GM19240 (cell line): Measurements from ENCODE around the gene COL18A1.

ENCODE experiments used
- DNase-seq: peaks from one replicate; pipeline ENCODE4 v3.0.0; 2011; ENCODE audit warnings: low spot score; ENCODE audit not compliant: insufficient read length

COL18A1 gene

GRCh38 chr21:45413922-45414321 is 9.0 kb downstream of the COL18A1 start:
- no peak for DNase-seq

DNA sequence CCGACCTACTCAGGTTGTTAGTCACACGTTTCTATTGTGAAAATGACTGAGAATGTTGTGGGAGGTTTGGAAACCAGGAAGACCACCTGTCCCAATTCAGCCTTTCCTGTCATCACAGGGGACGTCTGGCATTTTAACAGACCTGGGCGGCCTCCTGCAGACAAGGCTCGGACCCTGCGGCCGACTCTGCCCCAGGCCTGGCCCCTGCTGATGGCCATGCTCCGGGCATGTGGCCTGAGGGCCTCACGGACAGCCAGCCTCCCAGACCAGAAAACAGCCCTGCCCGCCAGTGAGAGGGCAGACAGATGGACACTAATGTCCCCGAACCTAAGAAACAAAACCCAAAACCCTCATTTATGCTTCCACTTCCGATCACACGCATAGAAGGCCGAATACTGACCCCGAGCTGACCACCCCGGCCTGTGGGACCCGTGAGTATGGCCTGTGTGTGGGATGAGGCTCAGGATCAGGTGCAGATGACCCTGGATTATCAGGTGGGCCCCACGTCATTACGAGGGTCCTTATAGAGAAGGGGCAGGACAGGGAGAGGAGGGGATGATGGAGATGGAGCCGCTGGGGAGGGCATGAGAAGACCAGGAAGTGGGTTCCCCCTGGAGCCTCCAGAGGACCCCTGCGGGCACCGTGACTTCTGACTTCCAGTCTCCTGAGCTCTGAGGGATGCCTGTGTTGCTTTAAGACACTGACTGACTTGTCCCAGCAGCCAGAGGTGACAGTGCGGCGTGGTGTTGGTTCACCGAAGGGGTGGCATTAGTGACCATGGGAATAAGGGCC is 9.6 kb downstream of the COL18A1 start:
- no peak for DNase-seq

DNA sequence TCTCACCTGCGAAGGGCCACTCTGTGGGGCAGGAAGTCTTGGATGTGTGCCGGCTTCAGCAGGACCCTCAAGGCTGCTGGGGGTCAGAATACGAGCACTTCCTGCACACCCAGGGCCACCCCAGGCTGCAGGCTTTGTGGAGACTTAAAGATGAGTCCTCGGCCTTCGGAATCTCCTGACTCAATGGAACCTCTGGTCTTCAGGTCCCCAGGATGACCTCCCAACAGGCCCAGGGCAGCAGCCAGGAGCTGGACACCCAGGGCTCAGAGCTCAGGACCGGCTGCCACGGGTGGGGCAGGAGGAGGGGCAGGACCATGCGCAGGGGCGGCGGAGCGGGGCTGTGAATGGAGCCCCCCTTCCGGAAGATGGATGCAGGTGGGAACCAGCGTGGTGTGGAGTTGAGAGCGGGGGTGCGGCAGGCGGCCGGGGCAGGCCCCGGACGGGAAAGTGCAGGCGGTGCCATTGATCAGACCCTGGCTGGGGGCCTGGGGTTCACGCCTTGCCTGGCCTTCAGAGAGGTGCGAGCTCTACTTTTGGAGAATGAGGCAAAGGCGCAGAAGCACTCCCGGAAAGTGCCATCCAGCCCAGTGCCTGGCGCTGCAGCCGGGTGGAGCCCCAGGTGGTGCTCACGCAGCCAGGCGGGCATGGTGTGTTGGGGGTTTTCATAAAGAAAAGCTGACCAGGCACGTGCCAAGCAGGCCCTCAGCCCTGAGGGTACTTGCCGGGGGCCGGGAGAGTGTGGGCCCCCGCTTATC is 10.4 kb downstream of the COL18A1 start:
- no peak for DNase-seq

GRCh38 chr21:45415943-45416611 is 11.1 kb downstream of the COL18A1 start:
- DNase-seq, result no peak

- DNase-seq, result no peak
Observed at GRCh38 chr21:45416620-45417019, 11.7 kb downstream of the COL18A1 start.

DNA sequence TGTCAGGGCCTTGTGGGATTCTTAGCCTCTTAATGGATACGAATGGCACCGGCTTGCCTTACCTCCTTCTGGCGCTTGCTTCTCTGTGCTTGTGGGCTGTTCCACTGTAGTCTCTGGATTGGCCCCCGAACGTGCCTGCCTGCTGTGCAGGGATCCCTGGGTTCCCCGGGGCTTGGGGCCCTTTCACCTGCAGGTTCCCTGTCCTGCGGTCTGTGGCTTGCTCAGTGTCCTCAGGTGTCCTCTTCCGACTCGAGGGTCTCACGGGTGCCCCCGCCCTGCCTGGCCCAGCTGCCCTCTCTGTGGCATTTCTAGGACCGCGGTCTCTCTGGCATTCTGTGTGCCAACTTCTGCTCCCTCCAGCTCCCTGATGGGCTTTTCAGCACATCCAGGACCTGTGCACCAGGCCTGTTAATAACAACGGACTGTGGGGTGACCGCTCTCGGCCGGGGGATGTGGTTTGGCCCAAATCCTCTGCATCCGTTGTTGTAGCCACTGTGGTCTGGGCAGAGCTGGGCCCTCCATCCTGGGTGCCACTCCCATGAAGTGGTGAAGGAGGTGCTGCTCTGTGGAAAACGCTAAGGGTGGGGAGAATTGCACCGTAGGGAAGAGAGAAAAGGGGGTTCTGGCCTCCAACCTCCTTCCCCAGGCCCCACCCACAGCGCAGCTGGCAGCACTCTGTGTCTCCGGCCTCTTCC is 12.4 kb downstream of the COL18A1 start:
- no peak for DNase-seq

DNA sequence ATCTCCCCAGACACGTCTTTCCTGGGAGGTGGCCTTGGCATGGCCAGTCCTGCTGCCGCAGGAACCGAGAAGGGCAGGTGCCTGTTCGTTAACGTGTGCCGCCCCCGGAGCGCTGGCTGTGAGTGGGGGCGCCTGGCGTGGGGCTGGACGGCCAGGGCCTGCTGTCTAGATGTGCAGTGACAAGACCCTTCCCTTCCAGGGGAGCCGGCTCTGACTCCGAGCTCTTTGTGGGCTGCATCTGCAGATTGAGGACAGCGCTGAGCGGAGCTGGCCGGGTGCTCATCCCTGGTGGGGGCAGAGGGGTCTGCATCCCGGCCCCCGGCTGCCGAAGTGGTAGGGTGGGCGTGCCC is 13.0 kb downstream of the COL18A1 start:
- DNase-seq, result no peak

DNA sequence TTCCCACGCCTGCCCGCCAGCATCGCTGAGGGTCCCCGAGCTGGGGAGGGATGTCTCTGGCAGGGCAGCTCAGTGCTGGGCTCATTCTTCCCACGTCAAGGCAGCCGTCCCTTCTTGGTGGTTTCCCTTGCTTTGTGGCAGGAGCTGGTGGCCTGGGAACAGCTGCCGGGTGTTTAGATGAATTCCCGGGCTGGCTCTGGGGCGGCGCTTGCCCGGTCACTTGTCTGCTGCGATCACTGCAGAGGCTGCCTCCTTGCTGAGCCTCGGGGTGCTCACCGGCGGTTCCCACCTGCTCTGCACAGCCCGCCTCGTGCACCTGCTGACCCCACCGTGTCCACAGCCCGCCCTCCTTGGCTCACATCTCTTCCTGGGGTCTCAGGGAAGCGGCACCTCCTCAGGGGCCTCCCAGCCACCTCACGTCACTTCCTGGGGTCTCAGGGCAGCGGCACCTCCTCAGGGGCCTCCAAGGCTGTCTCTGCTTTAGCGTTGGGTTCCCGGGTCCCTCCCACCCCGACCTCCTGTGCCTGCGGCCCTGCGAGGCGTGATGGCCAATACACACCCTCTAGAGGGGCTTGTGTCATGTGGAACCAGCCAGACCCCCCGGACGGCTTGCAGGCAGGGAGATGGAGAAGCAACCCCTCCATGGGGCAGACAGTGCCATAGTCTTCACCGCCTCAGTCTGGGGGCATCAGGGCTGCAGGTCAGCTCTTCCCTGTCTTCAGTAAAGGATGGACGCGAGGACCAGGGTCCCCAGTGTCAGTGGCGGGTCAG is 13.5 kb downstream of the COL18A1 start:
- DNase-seq, result no peak

DNA sequence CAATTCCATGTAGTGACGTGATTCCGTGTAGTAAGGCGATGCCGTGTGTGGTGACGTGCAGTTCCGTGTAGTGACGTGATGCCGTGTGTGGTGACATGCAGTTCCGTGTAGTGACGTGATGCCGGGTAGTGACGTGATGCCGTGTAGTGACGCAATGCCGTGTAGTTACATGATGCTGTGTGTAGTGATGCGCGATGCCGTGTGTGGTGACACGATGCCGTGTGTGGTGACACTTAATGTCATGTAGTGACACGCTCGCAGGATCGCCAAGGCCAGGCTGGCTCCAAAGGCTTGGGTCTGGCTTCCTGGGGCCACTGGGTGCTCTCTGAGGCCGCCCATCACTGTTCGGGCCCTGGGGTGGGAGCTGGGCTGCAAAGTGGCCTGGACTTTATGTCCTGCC is 14.2 kb downstream of the COL18A1 start:
- DNase-seq, result no peak

GRCh38 chr21:45420061-45421041 is 15.4 kb downstream of the COL18A1 start:
- DNase-seq, result no peak

DNA sequence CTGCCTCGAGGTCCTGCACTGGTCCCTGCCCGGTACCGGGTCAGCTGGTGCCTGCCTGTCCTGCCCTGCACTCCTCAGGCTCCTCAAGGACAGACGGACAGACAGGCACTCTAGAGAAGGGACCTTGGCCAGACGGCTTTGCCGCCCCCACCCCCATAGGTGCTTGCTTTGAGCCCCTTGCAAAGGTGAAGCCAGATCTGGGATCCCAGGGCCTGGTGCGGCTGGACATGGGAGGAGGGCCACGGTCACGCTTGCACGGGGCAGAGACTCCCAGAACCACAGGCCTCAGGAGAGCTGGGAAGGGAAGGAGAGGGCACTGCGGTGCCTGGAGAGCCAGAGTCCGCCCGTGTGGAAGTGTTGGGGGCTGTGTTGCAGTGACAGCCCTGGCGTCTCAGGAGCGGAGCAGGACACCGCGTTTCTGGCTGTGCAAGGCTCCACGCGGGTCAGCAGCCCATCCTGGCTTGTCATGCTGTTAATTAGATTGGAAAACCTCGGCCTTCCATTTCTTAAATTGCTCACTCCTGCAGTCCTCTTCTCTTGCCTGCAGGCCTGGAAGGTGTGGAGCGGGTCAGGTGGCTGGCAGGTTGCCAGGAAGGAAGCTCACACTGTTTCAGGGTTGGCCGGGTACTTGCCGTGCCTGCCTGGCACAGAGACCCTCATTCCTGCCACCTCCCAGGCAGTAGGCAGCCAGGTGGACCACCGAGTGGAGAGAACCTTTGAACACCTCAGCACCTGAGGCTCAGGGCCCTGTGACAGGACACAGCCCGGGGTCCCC is 16.3 kb downstream of the COL18A1 start:
- no peak for DNase-seq

DNA sequence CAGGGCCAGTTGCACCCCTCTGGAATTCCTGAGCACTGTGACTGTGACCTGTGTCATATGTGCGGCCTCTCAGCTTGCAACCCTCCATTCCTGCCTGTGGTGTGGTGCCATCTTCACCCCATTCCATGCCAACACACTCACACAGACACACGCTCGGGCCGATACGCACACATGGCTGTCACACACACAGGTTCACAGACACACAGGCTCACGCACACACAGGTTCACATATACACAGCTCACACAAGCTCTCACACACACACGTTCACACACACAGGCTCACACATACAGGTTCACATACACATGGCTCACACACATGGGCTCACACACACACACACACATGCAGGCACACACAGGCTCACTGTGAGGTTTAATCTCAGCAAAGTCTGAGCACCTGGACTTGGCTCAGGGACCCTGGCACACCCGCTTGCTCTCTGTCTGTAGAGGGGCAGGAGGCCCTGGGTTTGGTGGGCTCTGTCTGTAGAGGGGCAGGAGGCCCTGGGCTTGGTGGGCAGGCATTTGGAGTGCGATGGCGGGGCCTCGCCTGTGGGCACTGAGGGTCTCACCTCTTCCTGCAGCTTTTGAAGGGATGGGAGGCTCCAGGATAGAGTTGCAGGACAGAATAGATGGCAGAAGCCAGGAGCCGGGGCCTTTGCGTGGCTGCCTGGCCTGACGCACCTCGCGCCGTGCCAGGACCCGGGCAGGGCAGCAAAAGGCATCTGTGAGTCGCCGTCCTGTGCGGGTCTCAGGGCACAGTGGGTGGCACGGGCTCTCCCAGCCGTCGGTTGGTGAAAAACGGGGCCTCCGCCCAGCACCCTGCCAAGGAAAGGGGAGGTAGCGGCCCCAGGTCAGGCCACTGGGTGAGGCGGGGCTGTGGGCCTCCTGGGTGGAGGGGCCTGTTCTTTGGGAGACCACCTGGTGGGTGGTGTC is 17.1 kb downstream of the COL18A1 start:
- DNase-seq, result no peak

DNA sequence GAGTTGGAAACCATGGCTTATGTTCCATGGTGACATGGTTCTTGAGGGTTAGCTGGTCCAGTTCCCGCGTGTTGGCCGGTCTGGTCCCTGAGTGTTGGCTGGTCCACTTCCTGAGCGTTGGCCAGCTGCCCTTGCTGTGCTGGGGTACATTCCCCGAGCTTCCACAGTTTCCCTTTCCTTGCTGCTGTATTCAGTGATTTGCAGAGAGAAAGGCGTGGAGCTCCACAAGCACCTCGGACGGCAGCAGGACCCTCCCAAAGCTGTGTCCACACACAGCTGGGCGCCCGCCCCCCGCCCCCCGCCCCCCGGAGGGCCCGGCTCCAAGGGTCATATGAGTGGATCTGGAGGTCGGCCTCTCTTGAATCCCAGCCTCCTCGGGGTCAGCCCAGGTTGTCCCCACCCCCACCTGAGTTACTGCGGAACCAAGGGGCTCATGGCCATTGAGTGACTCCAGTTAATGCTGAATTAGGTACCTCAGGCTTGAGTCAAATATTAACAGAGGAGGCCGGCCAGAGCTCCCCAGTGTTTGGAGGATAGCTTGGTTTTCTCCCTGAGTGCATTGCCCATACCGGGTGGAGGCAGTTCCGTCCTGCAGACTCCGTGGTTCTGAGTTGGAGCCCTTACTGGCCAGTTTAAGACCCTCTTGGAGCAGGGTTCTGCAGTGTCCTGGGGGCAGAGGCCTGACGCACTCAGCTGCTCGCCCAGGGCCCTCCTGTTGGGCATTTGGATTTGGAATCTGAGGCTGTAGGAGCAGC is 18.4 kb downstream of the COL18A1 start:
- no peak for DNase-seq

DNA sequence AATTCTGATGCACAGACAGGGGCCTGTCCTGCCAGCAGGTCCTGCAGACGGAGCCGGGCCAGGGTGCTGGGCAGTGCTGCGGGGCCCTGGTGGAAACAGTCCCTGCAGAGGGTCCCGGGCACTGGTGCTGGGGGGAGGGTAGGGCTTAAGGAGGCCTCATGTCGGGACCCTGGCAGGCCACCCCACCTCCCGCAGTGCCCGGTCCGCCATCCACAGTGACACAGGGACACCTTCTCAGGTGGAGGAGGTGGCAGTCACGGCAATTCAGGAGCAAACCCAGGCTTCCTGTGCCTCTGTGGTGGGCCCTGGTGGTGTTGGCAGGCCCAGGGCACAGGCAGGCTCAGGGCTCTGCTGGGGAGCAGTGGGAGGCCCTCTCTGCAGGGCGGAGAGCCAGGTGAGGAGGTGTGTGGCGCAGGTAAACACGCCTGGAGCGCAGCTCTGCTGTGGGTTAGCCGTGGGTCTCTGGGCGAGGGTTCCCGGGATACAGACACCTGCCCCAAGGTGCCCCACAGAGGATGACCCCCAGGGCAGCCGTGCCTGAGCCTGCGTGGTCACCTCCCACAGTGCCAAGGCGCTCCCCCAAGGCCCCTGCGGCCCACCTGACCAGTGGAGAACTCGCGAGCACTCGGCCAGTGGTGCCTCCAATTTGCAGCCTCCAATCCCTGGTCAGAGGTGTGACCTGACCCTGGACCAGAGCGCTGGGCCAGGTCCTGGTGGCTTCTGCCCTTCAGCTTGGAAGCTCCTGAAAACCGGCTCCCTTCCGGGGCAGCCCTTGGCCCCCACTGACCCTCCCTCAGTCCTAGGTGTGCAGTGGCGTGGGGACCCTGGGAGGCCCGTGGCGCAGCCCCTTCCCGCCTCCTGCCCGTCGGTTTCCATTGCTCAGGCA is 19.2 kb downstream of the COL18A1 start:
- DNase-seq, result no peak

DNA sequence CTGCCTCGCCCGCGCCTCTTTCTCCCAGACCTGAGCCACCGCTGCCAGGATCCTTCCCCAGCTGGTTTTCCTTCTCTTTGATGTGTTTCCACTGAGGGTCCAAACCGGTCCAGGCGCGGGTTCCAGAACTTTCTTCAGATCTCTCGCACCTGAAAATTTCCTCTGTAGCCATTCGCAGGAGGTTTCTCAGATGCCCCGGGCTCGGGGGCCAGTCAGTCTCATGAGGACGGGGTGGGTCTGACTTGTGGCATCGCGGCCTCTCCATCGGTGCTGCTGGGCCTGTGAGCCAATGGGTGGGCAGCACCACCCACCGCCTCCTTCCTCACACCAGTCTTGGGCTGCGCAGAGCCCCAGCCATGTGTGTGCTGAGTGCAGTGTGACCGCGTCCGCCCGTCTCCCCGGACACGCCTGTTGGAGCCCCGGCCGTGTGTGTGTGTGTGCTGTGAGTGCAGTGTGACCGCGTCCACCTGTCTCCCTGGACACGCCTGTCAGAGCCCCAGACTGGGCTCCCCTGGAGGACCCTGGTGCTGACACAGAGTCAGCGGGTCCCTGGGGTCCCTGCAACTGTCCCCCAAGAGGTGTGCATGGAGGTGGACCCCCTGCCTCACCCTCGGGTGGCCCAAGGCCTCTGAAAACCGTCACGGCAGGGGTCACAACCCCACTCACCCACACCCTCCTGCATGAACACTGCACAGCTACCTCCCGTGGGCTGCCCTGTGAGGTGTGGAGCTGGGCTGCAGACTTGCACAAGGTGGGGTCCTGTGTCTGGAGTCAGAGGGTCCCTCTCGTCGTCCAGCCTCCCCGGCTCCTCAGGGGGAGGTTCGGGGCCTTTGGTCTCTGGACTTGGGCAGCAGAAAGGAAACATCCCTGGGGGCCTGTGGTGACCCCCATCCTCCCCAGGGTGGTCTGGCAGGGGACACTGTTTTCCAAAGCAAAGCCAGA is 20.2 kb downstream of the COL18A1 start:
- no peak for DNase-seq
